Measurements from ENCODE around the gene PAPPA2. TPM values are rescaled to one million over a fixed set of nuclear protein-coding genes. Genes with fewer than 3 reads are reported as not detected.

The PAPPA2 gene
- total RNA-seq, 1 experiment from 2014 or later = 2.1 TPM

GRCh38 chr1:176803042-176803441 lies 340.1 kb downstream of the PAPPA2 start:
- no peak for DNase-seq (ENCODE audit: low spot score)

- no peak for DNase-seq (ENCODE audit: low spot score)
These were observed 340.6 kb downstream of the PAPPA2 start for GRCh38 chr1:176803596-176803995.

DNA sequence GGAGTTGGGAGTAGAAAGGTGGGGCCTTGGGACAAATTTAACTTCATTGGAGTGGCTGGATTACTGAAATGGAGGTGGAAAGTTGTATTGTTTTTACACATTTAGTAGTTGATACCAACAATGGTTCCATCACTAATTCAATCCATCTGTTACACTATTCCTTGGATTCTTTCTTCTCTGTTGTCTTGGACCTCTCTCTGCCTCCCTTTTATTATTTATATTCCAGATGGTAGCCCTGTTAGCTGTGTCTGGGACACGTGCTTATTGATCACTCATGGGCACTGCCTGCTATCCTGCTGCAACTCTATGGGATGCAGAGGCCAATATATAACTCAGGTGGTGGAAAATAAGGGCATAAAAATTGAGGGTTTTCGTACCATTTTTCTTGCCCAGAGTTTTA lies 346.3 kb downstream of the PAPPA2 start:
- DNase-seq (ENCODE audit: low spot score) = no peak

DNA sequence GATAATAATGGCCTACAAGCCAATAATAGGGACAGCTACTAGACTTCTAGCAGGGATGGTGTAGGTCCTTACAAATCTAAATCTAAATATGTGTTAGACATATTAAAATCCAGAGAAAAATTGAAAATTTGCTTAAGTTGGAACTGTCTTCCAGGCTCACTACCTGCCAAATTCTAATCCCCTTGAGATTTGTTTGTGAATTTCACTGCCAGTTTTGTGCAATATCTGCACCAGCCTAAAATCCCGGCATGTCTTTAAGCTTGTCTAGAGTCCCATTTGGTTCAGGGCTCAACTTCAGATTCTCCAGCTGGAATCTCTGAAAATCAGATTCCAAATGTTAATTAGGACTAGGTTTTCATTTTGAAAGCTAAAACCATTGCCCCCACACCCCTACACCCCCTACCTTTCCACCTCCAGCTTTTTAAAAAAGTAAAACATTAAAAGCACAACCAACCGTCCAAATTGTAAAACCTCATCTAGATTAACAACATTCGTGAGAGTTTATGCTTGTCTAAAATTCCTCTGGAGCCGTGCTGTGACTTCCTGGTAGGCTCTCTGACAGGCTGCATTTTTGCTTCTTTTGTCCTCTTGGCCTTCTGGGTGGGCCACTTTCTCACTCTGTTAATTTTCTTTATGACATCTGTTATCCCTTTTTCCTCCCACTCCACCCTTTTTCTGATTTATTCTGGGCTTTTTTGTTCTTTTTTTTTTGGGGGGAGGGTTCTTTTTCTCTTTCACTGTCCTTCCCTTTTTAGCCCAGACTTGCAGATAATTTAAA lies 348.7 kb downstream of the PAPPA2 start:
- DNase-seq (ENCODE audit: low spot score) = no peak

DNA sequence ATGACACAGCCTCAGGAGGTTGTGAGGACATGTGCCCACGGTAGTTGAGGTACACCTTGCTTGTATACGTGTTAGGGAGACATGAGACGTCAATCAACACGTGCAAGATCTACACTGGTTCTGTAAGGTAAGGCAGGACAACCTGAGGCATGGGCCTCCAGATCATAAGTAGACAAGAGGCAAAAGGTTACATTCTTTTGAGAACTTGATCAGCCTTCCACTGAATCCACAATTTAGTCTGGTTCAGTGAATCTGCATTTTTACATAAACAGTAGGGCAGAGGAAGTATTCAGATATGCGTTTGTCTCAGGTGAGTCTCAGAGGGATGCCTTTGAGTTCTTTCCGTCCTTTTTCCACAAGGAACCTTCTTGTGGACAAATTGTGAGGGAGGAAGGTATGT lies 352.6 kb downstream of the PAPPA2 start:
- DNase-seq (ENCODE audit: low spot score) = no peak

DNA sequence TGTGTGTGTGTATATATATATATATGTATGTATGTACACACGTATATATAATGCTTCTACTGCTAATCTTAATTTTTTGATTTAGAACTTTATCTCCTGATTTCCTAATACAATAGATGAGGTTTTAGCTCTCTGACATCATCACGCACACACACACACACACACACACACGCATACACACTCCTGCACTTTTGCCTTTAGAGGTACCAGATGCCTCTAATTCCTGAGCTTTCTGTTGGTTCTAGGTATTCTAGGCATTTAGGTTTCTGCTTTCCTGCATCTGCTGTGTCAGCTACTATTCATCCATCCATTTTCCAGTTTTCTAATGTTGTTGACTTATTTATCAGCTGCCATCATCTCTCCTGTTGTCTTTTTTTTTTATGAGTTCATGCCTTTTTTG lies 353.3 kb downstream of the PAPPA2 start:
- DNase-seq (ENCODE audit: low spot score) = no peak

DNA sequence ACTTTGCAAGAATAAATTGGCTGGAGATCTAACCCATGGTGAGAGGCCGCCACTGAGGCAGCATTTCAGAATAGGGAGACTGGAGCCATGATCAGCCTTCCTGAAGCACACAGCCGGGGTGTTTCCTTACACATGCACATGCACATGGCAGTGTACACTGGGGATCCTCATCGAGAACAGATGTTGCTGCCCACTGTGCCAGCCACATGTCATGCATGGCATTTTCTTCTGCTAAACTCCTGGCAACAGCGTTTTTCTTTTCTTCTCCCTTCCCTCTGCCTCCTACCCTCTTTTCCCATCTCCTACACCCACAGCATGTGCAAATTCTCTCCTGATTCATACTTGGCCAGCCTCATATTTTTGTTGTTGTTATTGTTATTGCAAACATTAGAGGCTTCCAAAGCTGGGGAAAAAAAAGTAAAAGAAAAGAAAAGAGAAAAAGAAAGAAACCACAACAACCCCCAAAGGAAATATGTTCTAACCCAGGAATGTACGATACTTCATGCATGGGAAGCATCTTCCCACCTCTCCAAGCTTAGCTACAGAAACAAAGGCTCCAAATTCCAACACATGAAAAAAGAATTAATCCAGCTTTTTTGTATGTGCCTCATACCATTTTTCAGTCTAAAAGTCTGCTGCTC lies 357.5 kb downstream of the PAPPA2 start:
- no peak for DNase-seq (ENCODE audit: low spot score)

- no peak for DNase-seq (ENCODE audit: low spot score)
These were observed 363.3 kb downstream of the PAPPA2 start for GRCh38 chr1:176826265-176826664.

DNA sequence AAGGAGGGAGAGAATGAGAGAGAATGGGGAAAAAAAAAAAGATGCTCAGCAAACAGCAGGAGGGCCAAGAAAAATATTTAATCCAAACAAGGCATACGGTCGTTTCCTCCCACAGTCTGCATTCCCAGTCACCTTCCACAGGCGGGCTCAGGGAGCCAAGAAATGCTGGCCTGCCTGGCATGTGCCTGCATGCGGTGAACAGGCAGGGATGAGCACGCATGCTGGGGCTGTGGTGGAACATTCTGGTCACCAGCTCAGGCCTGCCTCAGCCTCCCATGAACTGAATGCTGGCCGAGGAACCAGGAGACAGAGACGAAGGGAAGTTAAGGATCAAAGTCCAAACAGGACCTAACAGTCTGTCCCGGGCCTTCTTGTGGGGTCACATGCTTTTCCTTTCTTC lies 366.3 kb downstream of the PAPPA2 start:
- no peak for DNase-seq (ENCODE audit: low spot score)

DNA sequence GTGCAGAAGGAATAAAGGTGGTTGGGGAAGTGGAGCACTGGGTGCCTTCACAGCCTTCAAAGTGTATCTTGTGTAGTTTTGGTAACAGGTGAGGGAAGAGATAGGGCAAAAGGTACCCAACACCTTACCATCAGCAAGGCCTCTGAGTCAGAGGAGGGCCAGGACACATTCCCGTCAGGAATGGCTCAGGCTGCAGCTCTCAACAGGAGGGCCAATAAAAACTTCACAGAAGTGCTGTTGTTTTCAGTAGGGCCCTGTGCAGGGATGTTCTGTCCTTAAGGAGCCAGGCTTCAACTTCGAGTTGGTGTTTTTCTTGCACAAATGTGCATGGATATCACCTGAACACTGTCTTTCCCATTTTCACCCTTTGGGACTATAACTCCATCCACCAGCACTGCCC lies 368.2 kb downstream of the PAPPA2 start:
- no peak for DNase-seq (ENCODE audit: low spot score)

- no peak for DNase-seq (ENCODE audit: low spot score)
These were observed 374.7 kb downstream of the PAPPA2 start for GRCh38 chr1:176837708-176838107.

- DNase-seq (ENCODE audit: low spot score) = no peak
These were observed 375.5 kb downstream of the PAPPA2 start for GRCh38 chr1:176838276-176838995.

DNA sequence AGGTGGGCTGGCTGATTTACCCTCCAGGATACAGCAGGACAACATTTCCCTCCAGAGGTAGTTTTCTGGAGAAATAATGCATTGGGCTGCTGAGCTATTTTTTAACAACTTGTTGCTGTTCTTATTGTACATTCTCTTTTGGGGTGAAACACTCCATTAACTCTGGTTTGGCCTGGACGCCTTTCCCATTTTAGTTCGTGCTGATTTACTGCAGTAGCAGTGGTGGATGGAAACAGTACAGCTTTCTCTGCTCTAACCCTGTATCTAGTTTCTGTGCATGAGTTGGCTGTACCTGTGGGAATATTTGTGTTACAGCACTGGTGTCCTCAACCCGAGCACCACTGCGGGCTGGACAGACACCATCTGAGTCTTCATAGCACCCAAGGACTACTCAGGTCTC lies 376.2 kb downstream of the PAPPA2 start:
- no peak for DNase-seq (ENCODE audit: low spot score)

- DNase-seq (ENCODE audit: low spot score) = no peak
These were observed 378.3 kb downstream of the PAPPA2 start for GRCh38 chr1:176841238-176841637.

DNA sequence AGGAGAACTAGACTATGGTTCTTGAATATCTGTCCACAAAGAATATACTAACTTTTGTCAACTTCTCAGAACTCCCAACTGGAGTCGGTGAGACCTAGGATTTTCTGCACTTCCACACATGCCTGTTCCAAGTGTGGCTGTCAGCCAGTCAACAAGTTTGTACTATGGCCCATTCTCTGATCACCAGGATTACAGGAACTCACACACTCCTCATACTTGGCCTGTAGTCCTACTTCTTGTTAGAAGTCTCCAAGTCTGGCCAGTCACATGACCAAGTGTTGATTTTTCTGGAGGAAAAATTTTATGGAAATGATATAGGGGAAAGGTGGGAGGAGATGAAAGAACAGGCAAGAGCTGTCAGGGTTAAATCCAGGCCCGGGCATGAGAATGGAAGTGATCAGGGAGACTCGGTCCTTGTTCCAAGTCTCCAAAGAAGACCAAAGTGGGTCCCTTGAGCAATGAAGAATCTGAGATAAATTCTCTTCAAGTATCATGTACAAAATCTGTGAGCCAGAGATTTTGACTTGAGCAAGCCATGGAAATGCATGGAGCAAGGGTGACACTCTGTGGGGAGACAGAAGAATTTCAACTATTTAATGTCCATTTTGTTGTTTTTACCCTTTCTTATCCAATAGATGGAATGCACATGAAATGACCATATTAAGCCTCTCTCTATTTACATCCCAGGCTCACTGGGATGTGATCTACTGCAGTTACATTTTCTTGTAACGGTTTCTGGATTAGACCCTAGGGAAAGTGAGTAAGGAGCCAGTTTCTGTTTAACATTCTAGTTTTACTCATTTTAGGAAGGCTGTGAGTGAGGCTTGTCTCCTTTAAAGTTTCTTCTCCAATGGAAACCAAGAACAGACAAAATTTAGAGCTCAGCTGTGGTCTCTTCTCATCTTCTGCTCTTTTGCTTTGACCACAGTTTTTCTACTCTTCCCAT lies 380.6 kb downstream of the PAPPA2 start:
- peak; percentile 51 for DNase-seq (ENCODE audit: low spot score)

DNA sequence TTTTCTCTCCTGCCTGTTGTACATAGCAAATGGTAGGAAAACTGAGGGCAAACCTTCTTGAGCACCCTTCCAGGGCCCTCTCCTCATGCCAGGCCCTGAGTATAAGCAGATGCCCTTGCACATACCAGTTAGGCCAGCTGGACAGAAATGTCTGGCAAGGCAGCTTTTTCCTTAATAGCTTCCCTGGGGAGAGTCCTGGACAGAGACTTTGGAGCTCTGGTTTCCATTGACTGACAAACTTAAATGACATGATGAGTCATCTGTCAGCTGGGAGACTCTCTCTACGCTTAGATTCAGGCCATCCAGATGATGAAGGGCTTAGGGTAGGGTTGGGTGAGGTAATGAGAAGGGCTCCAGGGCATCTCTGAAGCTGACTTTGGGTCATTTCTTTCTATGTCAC lies 384.1 kb downstream of the PAPPA2 start:
- no peak for DNase-seq (ENCODE audit: low spot score)

DNA sequence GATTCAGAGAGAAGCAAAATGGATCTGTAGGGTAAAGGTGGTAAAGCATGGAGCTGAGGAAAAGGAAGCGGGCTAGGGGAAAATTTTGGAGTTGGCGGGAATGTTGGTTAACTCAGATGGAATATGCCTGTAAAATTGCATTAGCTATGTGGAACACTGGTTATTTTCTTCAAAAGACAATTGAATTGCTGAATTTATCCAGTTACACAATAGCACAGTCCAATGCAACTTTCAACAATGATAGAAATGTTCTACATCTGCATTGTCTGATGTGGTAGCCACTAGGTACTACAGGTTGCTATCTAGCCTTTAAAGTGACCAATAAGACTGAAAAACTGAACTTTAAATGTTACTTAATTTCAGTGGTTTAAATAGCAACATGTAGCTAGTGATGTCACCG lies 386.3 kb downstream of the PAPPA2 start:
- no peak for DNase-seq (ENCODE audit: low spot score)

DNA sequence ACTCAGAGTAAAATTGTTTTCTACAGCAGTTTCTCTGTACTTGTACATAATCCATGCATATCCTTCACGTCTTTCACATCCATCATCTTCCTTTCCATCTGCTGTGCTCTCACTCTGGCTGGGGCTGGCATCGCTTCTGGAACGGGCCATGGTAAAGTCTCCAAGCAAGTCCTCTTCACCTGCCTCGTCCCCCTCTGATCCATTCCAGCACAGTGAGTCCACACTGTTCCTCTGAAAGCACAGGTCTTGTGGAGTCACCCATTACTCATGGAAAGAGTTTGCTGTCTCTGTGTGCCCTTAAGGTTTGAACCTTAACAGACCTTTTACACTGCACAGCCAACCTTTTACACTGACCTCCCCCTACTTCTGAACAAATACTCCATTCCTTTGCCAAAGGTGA lies 387.9 kb downstream of the PAPPA2 start:
- DNase-seq (ENCODE audit: low spot score) = no peak

- no peak for DNase-seq (ENCODE audit: low spot score)
These were observed 389.1 kb downstream of the PAPPA2 start for GRCh38 chr1:176852124-176852523.

DNA sequence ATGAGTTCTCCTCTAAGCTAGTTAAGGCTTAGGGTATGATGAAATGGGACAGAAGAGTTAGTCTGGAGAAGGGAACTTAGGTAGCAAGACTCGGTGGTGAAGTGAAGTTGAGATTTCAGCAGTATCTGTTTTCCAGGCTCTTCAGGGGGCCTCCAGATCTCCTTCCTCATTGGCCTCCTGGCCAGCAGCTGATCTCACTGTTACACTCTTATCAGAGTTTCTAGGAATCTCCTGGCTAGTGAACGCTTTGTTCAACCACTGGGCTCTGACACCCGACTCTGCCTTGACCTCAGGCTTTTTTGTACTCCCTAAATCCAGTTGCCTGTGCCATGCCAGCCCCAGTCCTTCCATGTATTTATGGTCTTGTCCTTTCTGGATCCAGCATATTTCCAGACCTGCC lies 390.5 kb downstream of the PAPPA2 start:
- no peak for DNase-seq (ENCODE audit: low spot score)

GRCh38 chr1:176854121-176854520 lies 391.1 kb downstream of the PAPPA2 start:
- no peak for DNase-seq (ENCODE audit: low spot score)
